ENCODE results near the gene CLEC2L. TPM values are rescaled to one million over a fixed set of nuclear protein-coding genes. Genes with fewer than 3 reads are reported as not detected.

CLEC2L gene
- total RNA-seq, 1 experiment from 2014 or later, result not detected

- H3K4me1 ChIP-seq (ENCODE audit: control insufficient read depth in 1 of 2, insufficient read depth in 2 of 2, low read length in 2 of 2), result no peaks in the 10 kb centered on the region
- H3K4me3 ChIP-seq (replicated peaks in 1 of 2; ENCODE audit: low read depth in 1 of 2, low read length in 2 of 2), result no peak overlapping the region
- RAD21 ChIA-PET (ENCODE audit: low non-redundant PET in 1 of 2, low total read pairs in 2 of 2, uncharacterized antibody in 2 of 2, unreplicated experiment in 2 of 2), result no interaction called here
- no peaks in the 10 kb centered on the region for H3K36me3 ChIP-seq (ENCODE audit: control insufficient read depth in 1 of 2, insufficient read depth in 2 of 2, low read length in 2 of 2)
- no peak overlapping the region for H3K27ac ChIP-seq (ENCODE audit: low read depth, low read length)
- CTCF ChIA-PET, result interaction anchor here (1.3 kb wide), 2 partner anchors 9 to 92 kb away, joined by 3 to 6 read pairs; no protein-coding TSS in a partner anchor
- no peak overlapping the region for H2AFZ ChIP-seq (ENCODE audit: low read depth, low read length, poor library complexity, severe bottlenecking)
- intact Hi-C loops (cut with micrococcal nuclease), result loop anchor here (10.0 kb wide), 1 partner anchor 265 kb away; the partner anchor contains the start of gene HIPK2
- H3K79me2 ChIP-seq (ENCODE audit: insufficient read depth, low read length), result no peaks in the 10 kb centered on the region
- no peaks in the 10 kb centered on the region for H4K20me1 ChIP-seq (ENCODE audit: insufficient read depth)
- H3K27me3 ChIP-seq (ENCODE audit: insufficient read depth, low read length), result no peaks in the 10 kb centered on the region
- H3K9ac ChIP-seq (ENCODE audit: low read length), result no peak overlapping the region
- DNase-seq (ENCODE audit: low read depth, low spot score), result no peak
- no peak overlapping the region for H3K4me2 ChIP-seq (ENCODE audit: low read length)
- ATAC-seq, result no peak
- POLR2A ChIA-PET, result no interaction called here
- no peaks in the 10 kb centered on the region for H3K9me3 ChIP-seq (ENCODE audit: control insufficient read depth in 1 of 2, insufficient read depth in 1 of 2, low read depth in 1 of 2, low read length in 2 of 2)
- TF ChIP-seq ATF3 (IDR thresholded peaks at IDR 0.05), result no peak
- no peak for TF ChIP-seq SRF (IDR thresholded peaks at IDR 0.05; ENCODE audit: low read depth)
- TF ChIP-seq EZH2phosphoT487 (IDR thresholded peaks at IDR 0.05; ENCODE audit: borderline replicate concordance), result no peak
- TF ChIP-seq EGR1 (IDR thresholded peaks at IDR 0.05; ENCODE audit: low read depth), result no peak
- no peaks in the 10 kb centered on the region for H3K9me2 ChIP-seq (ENCODE audit: insufficient read depth)
- BruUV-seq (replicated peaks), result no TSS peak
Observed at GRCh38 chr7:139509535-139509934, 13.9 kb upstream of the CLEC2L start.

GRCh38 chr7:139511315-139511714, 12.2 kb upstream of the CLEC2L start:
- intact Hi-C loops (cut with micrococcal nuclease), result no loop called here
- Histone ChIP-seq H4K20me1 (ENCODE audit: insufficient read depth) (no peaks in the 10 kb centered on the region), H2AFZ (ENCODE audit: low read depth, low read length, poor library complexity, severe bottlenecking) (no peak overlapping the region), H3K9ac (ENCODE audit: low read length) (no peak overlapping the region), H3K27me3 (ENCODE audit: insufficient read depth, low read length) (no peaks in the 10 kb centered on the region), H3K4me1 (ENCODE audit: control insufficient read depth in 1 of 2, insufficient read depth in 2 of 2, low read length in 2 of 2) (no peaks in the 10 kb centered on the region), H3K4me2 (ENCODE audit: low read length) (no peak overlapping the region), H3K36me3 (ENCODE audit: control insufficient read depth in 1 of 2, insufficient read depth in 2 of 2, low read length in 2 of 2) (no peaks in the 10 kb centered on the region), H3K79me2 (ENCODE audit: insufficient read depth, low read length) (no peaks in the 10 kb centered on the region), H3K4me3 (replicated peaks in 1 of 2; ENCODE audit: low read depth in 1 of 2, low read length in 2 of 2) (no peak overlapping the region), H3K9me3 (ENCODE audit: control insufficient read depth in 1 of 2, insufficient read depth in 1 of 2, low read depth in 1 of 2, low read length in 2 of 2) (no peaks in the 10 kb centered on the region), H3K27ac (ENCODE audit: low read depth, low read length) (no peak overlapping the region), H3K9me2 (ENCODE audit: insufficient read depth) (no peaks in the 10 kb centered on the region)
- ATAC-seq, result no peak
- BruUV-seq (replicated peaks), result no TSS peak
- DNase-seq (ENCODE audit: low read depth, low spot score), result no peak
- ChIA-PET RAD21 (ENCODE audit: low non-redundant PET in 1 of 2, low total read pairs in 2 of 2, uncharacterized antibody in 2 of 2, unreplicated experiment in 2 of 2) (no interaction called here), CTCF (no interaction called here), POLR2A (no interaction called here)
- TF ChIP-seq ZBTB33 (IDR thresholded peaks at IDR 0.05; ENCODE audit: extremely low read depth, insufficient replicate concordance, low read length) (no peak), REST (IDR thresholded peaks at IDR 0.05; ENCODE audit: low read depth) (no peak), POLR2AphosphoS5 (IDR thresholded peaks at IDR 0.05; ENCODE audit: low read depth, low read length) (no peak), YY1 (IDR thresholded peaks at IDR 0.05; ENCODE audit: extremely low read depth, insufficient replicate concordance, low read depth, low read length) (no peak), EGR1 (IDR thresholded peaks at IDR 0.05; ENCODE audit: low read depth) (no peak)

All from HCT116 (cell line).